Endometrial microvascular endothelial cells (primary cell): ENCODE measurements around the gene ZDHHC20. TPM values are rescaled to one million over a fixed set of nuclear protein-coding genes. Genes with fewer than 3 reads are reported as not detected.
"Not testable (repeated sequence)": the region's sequence is repeated elsewhere in the genome, so short reads cannot be mapped to it uniquely, and the experiment has no call there.

Source experiments
- in situ Hi-C: cut with HindIII; loops from 2 replicates; pipeline ENCODE4 v1.10.0; 2017; ENCODE audit warnings: low sequenced_read_pairs, low pct_unique_long_range_greater_than_20kb; ENCODE audit errors: inconsistent ontology term
- total RNA-seq: library from RNA; depleted of rRNA; stranded (reverse); fragments of >200 nt; gene quantifications from one replicate; pipeline ENCODE4 v1.2.3, GENCODE V29; 2015; ENCODE audit errors: inconsistent ontology term

The ZDHHC20 gene
- total RNA-seq, 1 donor from 2014 or later: 78.5 TPM

DNA sequence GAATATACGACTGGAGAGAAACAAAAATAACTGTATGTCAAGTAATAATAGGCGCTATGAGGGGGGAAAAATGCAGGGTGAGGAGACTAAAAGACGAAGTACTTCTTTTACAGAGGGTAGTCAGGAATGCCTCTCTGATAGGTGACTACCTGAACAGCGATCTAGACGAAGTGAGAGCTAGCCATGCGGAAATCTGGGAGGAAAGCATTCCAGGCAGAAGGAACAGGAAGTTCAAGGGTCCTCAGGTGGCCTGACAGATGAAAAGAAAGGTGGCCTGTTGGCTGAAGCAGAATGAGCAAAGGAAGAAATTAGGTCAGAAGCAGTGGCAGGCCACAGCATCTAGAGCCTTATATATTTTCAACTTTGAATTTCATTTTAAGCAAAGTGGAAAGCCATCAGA, 13.3 kb downstream of the ZDHHC20 start:
- in situ Hi-C loops: no loop called here

DNA sequence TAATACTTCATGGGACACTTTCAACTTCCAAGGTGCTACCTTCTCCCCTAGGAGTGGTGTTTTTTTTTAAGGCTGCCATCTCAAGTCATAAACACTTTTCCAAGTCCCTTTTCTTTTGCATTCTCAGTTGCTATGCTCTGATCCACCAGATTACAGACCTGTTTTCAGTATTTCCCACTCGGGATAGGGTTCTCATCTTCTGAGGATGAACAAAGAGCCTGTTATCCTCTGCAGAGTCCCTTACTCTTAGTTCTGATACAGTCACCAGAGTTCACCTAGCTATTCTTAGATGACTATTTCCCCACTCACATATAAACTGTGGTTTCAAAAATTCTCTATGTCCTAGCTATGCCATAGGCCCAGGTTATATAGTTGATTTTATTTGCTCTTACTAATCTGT, 15.9 kb downstream of the ZDHHC20 start:
- in situ Hi-C loops: no loop called here

DNA sequence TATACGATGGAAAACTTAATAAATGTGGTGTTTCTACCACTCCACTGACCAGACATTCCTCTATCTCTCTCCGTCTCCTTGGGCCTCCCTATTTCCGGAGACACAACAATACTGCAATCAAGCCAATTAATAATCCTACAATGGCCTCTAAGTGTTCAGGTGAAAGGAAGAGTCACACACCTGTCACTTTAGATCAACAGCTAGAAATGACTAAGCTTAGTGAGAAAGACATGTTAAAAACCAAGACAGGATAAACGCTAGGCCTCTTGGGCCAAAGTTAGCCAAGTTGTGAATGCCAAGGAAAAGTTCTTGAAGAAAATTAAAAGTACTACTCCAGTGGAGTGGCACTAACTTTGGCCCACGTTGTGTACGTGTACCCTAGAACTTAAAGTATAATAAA, 22.5 kb downstream of the ZDHHC20 start:
- in situ Hi-C loops: no loop called here

DNA sequence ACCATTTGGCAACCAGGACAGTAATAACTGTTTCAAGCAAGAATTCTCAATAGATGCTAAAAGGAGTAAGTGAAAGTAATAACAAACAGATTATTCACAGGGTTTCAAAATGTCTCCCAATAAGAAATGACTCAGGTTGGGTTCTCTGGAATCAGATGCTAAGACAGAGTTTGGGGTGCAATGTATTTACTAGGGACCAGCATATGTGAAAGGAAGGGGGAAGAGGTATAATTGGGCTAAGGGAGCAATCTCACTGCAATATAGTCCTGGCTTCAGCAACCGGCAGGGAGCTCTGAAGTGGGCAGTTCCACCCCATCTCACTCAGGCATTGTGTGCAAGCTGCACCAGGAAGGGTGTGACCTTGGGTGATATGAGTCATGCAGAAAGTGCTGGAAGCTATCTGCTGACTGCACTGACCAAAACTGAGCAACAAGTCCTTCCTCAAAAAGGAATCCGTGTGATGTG, 23.4 kb downstream of the ZDHHC20 start:
- in situ Hi-C loops: no loop called here

DNA sequence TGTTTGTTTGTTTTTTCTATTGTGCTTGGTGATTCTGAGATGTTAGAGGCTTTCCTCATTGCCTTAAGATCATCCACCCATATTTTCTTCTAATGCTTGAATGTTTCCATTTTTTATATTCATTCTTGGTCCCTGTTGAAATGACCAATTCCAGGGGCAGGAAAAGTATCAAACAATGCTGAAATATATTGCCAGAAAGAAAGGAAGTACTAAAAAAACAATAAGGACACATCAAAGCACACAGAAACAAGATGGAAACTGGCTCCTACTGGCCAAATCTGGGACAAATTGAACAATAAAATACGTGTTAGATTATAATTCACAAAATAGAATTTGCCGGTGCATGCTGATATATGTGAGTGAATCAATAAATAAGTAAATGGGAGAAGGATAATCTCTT, 23.9 kb downstream of the ZDHHC20 start:
- in situ Hi-C loops: no loop called here

DNA sequence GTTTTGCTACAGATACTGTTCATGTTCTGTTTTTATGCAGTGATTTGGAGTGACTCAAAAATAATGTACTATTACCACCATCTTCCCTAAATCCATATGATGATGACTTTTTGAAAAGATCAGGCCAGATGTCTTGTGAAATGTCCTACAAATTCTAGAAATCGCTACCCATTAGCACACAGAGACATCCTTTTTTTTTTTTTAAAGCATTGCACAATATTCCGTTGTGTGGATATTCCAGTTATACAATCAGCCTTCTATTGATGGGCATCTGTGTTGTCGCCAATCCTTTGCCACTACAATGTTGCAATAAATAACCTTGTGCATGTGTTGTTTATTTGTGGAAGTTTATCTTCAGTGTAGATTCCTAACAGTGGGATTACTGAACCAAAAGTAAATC, 24.5 kb downstream of the ZDHHC20 start:
- in situ Hi-C loops: no loop called here

DNA sequence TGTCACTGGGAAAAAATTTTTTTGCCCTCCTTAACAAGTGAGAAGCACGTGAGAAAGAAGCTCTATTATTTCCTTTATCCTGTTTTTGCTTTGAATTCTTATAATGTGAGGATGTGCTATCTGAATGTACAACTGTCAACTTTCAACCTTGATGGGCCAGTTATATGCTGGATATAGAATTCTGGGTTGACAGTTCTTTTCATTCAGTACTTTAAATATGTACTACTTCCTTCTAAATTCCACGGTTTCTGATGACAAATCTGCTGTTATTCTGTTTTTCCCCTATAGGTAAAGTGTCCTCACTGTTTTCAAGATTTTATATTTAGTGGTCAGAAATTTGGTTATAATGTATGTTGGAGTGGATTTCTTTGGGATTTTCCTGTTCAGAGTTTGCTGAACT, 29.9 kb downstream of the ZDHHC20 start:
- in situ Hi-C loops: no loop called here

DNA sequence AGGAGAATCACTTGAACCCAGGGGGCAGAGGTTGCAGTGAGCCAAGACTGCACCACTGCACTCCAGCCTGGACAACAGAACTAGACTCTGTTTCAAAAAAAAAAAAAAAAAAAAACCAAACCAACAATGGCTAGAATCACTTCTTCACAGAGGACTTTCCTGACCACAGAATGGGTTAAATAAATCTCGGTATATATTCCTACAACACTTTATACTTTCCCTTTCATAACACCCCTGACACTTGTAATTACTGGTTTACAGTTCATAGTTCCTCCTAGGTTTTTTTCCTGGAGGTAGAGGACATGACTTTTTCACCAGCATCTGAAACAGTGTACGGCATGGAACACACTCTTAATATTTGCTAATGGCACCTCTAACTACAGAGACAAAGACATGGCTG, 31.4 kb downstream of the ZDHHC20 start:
- in situ Hi-C loops: no loop called here

DNA sequence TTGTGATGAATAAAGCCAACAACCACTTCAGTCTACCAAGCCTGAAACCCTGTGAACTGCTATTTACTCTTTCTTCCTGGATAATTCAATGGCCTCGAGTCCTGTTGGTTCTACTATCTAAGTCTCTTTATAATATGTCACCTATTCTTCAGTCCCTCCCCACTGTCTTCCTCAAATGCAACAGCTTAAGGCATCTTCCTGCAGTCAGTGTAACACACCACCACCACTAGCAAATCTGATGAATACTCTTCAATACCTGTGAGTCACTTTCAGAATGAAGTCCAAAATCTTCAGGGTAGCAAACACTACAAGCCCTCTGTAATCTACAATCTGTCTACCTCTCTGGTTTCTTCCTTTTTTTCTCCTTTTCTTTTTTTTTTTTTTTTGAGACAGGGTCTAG, 32.9 kb downstream of the ZDHHC20 start:
- in situ Hi-C loops: no loop called here

DNA sequence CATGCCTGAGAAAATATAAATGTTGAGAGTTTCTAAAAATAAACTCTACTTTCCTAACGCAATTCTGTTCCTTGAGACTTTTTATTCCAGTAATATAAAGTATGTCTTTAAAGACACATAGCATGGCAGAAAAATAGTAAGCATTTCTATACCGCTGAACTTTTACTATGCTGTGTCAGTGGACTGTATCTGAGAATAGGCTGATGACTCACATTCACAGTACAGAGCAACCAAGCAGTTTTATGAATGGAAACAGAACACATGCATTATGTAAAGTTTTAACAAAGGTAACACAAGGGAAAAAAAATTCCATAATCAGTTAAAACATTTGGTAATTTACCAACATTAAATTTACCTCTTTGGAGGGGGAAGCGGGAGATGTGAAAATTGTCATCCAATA, 38.4 kb downstream of the ZDHHC20 start:
- in situ Hi-C loops: no loop called here

DNA sequence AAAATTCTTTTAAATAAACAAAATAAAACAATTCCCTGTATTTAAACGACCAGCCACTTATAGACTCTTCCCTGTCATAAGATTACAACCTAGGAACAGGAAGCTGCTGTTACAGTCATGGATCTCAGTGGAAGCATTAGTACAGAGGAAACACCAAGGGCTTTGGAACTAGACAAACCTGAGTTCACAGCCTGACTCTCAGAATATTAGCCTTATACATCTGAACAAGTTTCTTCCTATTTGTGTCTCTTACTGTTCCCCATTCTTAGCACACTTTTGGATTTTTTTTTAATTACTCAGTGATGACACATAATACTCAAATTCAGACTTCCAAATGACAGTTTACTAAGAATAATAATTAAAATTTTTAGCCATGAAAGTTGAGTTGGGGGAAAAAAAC, 46.1 kb downstream of the ZDHHC20 start:
- in situ Hi-C loops: no loop called here

DNA sequence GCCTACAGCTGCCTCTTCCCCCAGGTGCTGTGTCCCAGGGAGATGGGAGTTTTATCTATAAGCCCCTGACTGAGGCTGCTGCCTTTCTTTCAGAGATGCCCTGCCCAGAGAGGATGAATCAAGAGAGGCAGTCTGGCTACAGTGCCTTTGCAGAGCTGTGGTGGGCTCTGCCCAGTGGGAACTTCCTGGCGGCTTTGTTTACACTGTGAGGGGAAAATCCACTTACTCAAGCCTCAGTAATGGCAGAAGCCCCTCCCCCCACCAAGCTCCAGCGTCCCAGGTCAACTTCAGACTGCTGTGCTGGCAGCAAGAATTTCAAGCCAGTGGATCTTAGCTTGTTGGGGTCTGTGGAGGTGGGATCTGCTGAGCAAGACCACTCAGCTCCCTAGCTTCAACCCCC, 48.6 kb downstream of the ZDHHC20 start:
- in situ Hi-C loops: not testable (repeated sequence)

DNA sequence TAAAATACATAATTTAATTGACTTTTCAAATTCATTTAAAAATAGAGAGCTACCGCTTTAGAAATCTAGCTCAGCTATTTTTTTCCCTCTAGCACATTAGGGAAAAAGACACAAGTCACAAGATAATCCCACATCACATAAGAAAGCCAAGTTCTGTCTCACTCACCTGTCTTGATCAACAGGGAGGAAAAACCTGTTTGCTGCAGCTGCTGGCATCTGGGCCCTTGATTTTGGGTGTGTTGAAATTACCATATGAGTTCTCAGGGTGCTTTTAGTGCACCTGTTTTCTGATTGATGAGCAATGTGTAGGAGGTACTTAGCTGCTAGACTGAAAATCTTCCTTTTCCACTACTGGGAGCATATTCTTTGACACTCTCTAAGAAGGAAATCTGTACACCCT, 53.8 kb downstream of the ZDHHC20 start:
- in situ Hi-C loops: no loop called here

DNA sequence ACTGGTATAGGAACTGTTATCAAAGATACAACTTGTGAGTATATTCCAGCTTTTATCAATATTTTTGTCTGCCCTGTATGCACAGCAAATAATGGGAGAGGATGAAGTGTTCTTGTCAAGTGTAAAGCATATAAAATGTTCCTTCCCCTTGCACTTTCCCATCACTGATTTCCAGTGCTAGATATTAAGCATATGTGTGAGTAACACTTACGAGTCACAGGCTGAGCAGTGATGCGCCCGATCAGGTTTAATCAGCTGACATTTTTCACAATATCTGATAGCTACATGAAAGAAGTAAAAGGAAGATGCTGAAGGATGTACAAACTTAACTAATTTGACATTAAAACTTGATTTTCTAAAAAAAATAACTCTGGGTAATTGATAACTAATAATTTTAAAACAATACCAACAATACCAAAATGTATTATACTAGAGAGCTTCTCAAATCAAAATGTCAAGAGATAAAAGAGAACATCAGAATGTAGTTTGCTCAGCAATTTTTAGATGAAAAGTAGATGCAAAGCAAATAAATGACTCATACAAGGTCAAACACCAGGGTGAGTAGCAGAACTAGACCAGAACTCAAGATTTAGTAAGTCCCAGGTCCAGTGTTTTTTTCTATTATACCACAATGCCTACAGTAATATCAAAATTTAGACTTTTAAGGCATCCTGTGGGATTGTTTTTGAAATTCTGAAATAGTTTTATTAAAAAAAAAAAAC, 56.4 kb downstream of the ZDHHC20 start:
- in situ Hi-C loops: no loop called here

DNA sequence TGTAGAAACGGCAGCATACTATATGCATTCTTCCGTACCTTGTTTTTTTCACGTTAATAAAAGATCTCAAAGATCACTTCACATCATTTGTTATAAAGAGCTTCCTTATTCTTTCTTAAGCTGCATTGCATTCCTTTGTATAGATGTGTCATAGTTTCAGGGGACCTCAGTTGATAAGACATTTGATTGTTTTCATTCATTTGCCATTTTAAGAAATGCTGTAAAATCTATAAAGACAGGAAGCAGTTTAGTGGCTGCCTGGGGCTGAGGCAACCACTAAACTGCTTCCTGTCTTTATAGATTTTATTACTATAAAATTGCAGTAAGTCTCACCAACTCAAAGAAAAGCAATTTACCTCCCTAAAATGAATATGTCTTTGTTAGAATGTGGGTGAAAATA, 59.4 kb downstream of the ZDHHC20 start:
- in situ Hi-C loops: no loop called here

DNA sequence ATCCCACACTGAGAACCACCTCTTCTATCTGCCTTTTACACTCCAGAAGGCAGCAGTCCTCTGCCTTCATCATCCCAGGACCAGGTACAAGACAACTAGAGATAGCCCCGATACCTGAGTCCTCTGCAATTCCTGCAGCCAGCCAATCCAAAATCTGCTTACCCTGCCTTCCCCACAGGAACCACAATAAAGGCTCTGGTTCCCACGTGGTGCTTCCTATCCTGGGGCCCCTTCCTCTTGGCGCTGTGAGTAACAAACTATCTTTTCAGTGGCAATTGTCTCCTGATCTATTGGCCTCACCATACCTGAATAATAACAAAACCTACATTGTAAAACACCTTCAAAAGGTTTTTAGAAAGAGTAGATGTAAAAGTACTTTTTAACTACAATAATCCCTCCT, 63.1 kb downstream of the ZDHHC20 start:
- in situ Hi-C loops: no loop called here

DNA sequence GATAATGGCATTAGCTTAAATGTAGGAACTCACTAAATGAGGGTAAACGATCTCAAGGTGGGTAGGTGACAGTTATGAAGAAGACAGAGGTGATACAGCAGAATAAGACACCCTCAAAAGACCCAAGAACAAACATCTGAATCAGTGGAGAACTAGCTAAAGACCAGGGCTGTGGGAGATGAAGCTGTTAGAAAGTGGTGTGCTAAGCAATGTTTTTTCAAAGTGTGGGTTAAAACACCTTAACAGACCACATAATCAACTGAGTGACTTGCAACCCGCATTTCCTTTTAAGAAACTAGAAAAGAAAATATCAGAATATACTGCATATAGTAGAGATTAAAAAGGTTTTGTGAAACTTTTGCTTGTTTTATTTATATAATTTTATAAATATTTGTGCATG, 70.0 kb downstream of the ZDHHC20 start:
- in situ Hi-C loops: no loop called here

DNA sequence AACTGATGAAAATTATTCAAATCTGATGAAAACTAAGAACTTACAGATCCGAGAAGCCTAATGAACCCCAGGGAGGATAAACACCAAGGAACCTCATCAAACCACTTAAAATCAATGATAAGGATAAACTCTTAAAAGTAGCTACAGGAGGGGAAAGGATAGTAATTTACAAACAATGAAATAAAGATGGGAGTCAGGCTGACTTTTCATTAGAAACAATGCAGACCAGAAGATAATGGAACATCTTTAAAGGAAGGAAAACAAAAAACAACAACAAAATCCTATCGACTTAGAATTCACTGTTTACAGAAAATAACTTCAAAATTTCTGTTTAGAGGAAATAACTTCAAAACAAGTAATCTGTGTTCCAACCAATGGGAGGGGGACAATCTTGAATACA, 73.4 kb downstream of the ZDHHC20 start:
- in situ Hi-C loops: no loop called here

DNA sequence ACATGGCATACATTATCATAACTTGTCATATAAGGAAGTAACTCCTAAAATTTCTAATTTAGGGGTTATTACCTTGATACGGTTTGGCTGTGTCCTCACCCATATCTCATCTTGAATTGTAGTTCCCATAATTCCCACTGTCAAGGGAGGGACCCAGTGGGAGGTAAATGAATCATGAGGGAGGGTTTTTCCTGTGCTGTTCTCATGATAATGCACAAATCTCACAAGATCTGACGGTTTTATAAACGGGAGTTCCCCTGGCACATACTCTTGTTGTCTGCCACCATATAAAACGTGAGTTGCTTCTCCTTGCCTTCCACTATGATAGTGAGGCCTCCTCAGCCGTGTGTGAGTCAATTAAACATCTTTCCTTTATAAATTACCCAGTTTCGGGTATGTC, 76.0 kb downstream of the ZDHHC20 start:
- in situ Hi-C loops: no loop called here

DNA sequence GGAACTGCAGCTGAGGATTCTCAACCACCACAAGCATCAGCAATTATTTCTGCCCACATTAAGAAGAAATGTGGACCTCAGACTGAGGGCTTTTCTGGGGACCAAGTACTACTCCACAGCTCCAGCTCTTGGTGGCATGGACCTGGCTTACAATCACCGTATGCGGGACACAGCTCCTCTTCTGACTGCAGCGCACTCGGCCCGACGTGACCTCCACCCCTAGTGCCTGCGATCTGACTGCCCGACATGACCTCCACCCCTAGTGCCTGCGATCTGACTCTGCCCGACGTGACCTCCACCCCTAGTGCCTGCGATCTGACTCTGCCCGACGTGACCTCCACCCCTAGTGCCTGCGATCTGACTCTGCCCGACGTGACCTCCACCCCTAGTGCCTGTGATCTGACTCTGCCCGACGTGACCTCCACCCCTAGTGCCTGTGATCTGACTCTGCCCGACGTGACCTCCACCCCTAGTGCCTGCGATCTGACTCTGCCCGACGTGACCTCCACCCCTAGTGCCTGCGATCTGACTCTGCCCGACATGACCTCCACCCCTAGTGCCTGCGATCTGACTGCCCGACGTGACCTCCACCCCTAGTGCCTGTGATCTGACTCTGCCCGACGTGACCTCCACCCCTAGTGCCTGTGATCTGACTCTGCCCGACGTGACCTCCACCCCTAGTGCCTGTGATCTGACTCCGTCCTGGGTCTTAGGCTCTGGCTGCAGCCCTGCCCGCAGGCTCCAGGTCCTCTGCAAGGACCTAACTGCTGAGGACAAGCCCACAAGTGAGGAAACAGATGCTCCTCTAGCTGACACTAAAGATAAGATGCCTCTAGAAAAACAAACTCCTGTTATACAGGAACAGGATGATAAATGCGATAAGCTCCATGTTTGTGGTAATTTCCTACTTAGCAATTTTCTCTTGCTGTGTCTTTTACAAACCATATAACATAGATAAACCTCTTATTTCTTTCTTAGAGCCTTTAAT, 81.8 kb downstream of the ZDHHC20 start:
- in situ Hi-C loops: not testable (repeated sequence)
